OCI-LY1 (cell line): ENCODE measurements around the gene ZNF503.

Source experiments
- H2AFZ ChIP-seq: fragments of 200-600 bp; sonication (generic), shearing (Covaris generic); 2 replicates; pipeline ENCODE4 v1.6.0; 2014; ENCODE audit warnings: antibody characterized with exemption, mild to moderate bottlenecking, low read length
- H3F3A ChIP-seq: fragments of 200-600 bp; sonication (generic), shearing (Covaris generic); 2 replicates; pipeline ENCODE4 v1.6.0; 2014; ENCODE audit warnings: mild to moderate bottlenecking, antibody characterized with exemption, low read length, moderate library complexity; ENCODE audit not compliant: insufficient read depth
- H3K27ac ChIP-seq: fragments of 200-600 bp; sonication (generic); 2 replicates; pipeline ENCODE4 v1.5.1; 2014; ENCODE audit warnings: low read length, mixed run types, mild to moderate bottlenecking, low read depth; ENCODE audit not compliant: poor library complexity, severe bottlenecking
- H3K27me3 ChIP-seq: fragments of 200-600 bp; sonication (generic); 2 replicates; pipeline ENCODE4 v1.6.0; 2014; ENCODE audit warnings: antibody characterized with exemption, mild to moderate bottlenecking, low read length, moderate library complexity; ENCODE audit not compliant: insufficient read depth
- H3K36me3 ChIP-seq: fragments of 200-600 bp; sonication (generic); 2 replicates; pipeline ENCODE4 v1.6.1; 2014; ENCODE audit warnings: mild to moderate bottlenecking, antibody characterized with exemption, low read length, moderate library complexity, mixed read lengths; ENCODE audit not compliant: insufficient read depth
- H3K4me1 ChIP-seq: fragments of 200-600 bp; sonication (generic); 2 replicates; pipeline ENCODE4 v1.5.1; 2014; ENCODE audit warnings: mild to moderate bottlenecking, low read length, moderate library complexity; ENCODE audit not compliant: insufficient read depth, severe bottlenecking
- H3K4me2 ChIP-seq: fragments of 200-600 bp; sonication (generic), shearing (Covaris generic); 2 replicates; pipeline ENCODE4 v1.6.1; 2014; ENCODE audit warnings: low read length
- H3K4me3 ChIP-seq: fragments of 200-600 bp; sonication (generic); 2 replicates; pipeline ENCODE4 v1.5.1; 2014; ENCODE audit warnings: low read length, low read depth, mild to moderate bottlenecking, mixed read lengths; ENCODE audit not compliant: poor library complexity, severe bottlenecking
- H3K79me2 ChIP-seq: fragments of 200-600 bp; shearing (Covaris generic); 2 replicates; pipeline ENCODE4 v1.6.1; 2016; ENCODE audit warnings: mixed run types, low read length, mixed read lengths; ENCODE audit not compliant: insufficient read depth
- H3K9ac ChIP-seq: fragments of 200-600 bp; sonication (generic), shearing (Covaris generic); 2 replicates; pipeline ENCODE4 v1.6.1; 2014; ENCODE audit warnings: mild to moderate bottlenecking, low read length, mixed read lengths
- H3K9me2 ChIP-seq: fragments of 200-600 bp; sonication (generic), shearing (Covaris generic); 2 replicates; pipeline ENCODE4 v1.6.1; 2014; ENCODE audit warnings: low read depth, mild to moderate bottlenecking, low read length, mixed read lengths
- H3K9me3 ChIP-seq: fragments of 200-600 bp; shearing (Covaris generic); 2 replicates; pipeline ENCODE4 v1.6.1; 2014; ENCODE audit warnings: low read length, mixed read lengths
- H4K20me1 ChIP-seq: fragments of 200-600 bp; sonication (generic), shearing (Covaris generic); 2 replicates; pipeline ENCODE4 v1.6.0; 2016; ENCODE audit warnings: mild to moderate bottlenecking, low read length; ENCODE audit not compliant: insufficient read depth
- EZH2 ChIP-seq: fragments of 200-600 bp; sonication (generic), shearing (Covaris generic); IDR thresholded peaks from 2 replicates; pipeline ENCODE4 v1.8.0; 2017; ENCODE audit warnings: borderline replicate concordance, mixed run types, mild to moderate bottlenecking, antibody characterized with exemption, low read length, moderate library complexity, mixed read lengths
- TF ChIP-seq, protein P1 (sequence below): fragments of 200-600 bp; sonication (generic), shearing (Covaris generic); IDR thresholded peaks from 2 replicates; pipeline ENCODE4 v1.5.1; 2017; ENCODE audit warnings: mild to moderate bottlenecking, antibody characterized with exemption, low read length, moderate library complexity, mixed read lengths

ZNF503 gene

GRCh38 chr10:75427951-75428350, 26.4 kb upstream of the ZNF503 start:
- H3K36me3 ChIP-seq, result no peaks in the 10 kb centered on the region
- no peak overlapping the region for H3K9ac ChIP-seq
- no peak overlapping the region for H3K4me2 ChIP-seq
- H4K20me1 ChIP-seq, result no peaks in the 10 kb centered on the region
- TF ChIP-seq, protein P1, sequence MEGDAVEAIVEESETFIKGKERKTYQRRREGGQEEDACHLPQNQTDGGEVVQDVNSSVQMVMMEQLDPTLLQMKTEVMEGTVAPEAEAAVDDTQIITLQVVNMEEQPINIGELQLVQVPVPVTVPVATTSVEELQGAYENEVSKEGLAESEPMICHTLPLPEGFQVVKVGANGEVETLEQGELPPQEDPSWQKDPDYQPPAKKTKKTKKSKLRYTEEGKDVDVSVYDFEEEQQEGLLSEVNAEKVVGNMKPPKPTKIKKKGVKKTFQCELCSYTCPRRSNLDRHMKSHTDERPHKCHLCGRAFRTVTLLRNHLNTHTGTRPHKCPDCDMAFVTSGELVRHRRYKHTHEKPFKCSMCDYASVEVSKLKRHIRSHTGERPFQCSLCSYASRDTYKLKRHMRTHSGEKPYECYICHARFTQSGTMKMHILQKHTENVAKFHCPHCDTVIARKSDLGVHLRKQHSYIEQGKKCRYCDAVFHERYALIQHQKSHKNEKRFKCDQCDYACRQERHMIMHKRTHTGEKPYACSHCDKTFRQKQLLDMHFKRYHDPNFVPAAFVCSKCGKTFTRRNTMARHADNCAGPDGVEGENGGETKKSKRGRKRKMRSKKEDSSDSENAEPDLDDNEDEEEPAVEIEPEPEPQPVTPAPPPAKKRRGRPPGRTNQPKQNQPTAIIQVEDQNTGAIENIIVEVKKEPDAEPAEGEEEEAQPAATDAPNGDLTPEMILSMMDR, result no peak
- no peak for TF ChIP-seq EZH2
- H3K4me1 ChIP-seq, result no peaks in the 10 kb centered on the region
- no peak overlapping the region for H3K4me3 ChIP-seq
- no peak overlapping the region for H2AFZ ChIP-seq
- no peak overlapping the region for H3K27ac ChIP-seq
- no peaks in the 10 kb centered on the region for H3F3A ChIP-seq
- no peaks in the 10 kb centered on the region for H3K9me2 ChIP-seq
- H3K79me2 ChIP-seq, result no peaks in the 10 kb centered on the region
- no peaks in the 10 kb centered on the region; the same call in 1 of the 2 replicates for H3K27me3 ChIP-seq
- H3K9me3 ChIP-seq, result no peaks in the 10 kb centered on the region

DNA sequence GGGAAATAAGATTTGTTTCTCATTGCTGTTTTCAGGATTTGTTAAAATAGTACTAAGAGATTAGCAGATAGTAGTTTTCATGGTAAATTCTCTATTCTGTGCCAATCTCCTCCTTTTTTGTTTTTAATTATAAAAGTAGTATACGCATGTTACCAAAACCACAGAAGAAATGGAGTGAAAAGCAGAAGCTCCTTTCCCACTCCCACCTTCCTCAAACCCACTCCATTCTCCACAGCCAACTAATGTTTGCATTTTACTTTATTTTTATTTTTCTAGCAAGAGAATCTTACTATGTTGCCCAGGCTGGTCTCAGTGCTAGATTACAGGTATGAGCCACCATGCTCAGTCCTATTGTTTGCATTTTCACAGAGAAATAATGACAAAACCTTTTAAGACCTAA, 25.3 kb upstream of the ZNF503 start:
- Histone ChIP-seq H3K9me3 (no peaks in the 10 kb centered on the region), H3K27me3 (no peaks in the 10 kb centered on the region), H3K4me1 (no peaks in the 10 kb centered on the region), H4K20me1 (no peaks in the 10 kb centered on the region), H3K36me3 (no peaks in the 10 kb centered on the region), H3K27ac (no peak overlapping the region), H3K4me2 (no peak overlapping the region), H3K4me3 (no peak overlapping the region), H3K9ac (no peak overlapping the region), H3F3A (no peaks in the 10 kb centered on the region), H2AFZ (no peak overlapping the region), H3K79me2 (no peaks in the 10 kb centered on the region), H3K9me2 (no peaks in the 10 kb centered on the region)
- TF ChIP-seq, protein P1, result no peak
- TF ChIP-seq EZH2, result no peak

- no peak for TF ChIP-seq EZH2
- TF ChIP-seq, protein P1, result no peak
- H3K27me3 ChIP-seq, result 0 out of 2 replicates have a peak, but pooled peaks cover 3% of the 10 kb centered on the region
Measured at GRCh38 chr10:75425291-75426079, 23.9 kb upstream of the ZNF503 start.

More at GRCh38 chr10:75425291-75426079, 23.9 kb upstream of the ZNF503 start:
- Histone ChIP-seq H3K9me3 (no peaks in the 10 kb centered on the region), H3K36me3 (no peaks in the 10 kb centered on the region), H3K4me3 (no peak overlapping the region), H3K9me2 (no peaks in the 10 kb centered on the region), H3K9ac (no peak overlapping the region), H3K27ac (no peak overlapping the region), H3K4me1 (no peaks in the 10 kb centered on the region), H2AFZ (no peak overlapping the region), H3K79me2 (no peaks in the 10 kb centered on the region), H4K20me1 (no peaks in the 10 kb centered on the region), H3K4me2 (no peak overlapping the region), H3F3A (no peaks in the 10 kb centered on the region)
